CD4-positive, alpha-beta T cell treated with Interleukin-6 at 100 ng/mL for 8 hours (primary cell): ENCODE measurements around the gene COMMD9.

Experiments used
- DNase-seq: peaks from one replicate; pipeline ENCODE4 v3.0.0-alpha.2; 2020; ENCODE audit warnings: mixed read lengths, low spot score

Gene COMMD9

GRCh38 chr11:36257351-36257750 is 31.9 kb downstream of the COMMD9 start:
- no peak for DNase-seq

GRCh38 chr11:36254713-36255112 is 34.5 kb downstream of the COMMD9 start:
- DNase-seq = no peak

- DNase-seq = no peak
Measured at GRCh38 chr11:36253238-36253637, 36.0 kb downstream of the COMMD9 start.

- DNase-seq = no peak
Measured at GRCh38 chr11:36251823-36252222, 37.4 kb downstream of the COMMD9 start.

- DNase-seq = no peak
Measured at GRCh38 chr11:36249246-36249645, 40.0 kb downstream of the COMMD9 start.

- no peak for DNase-seq
Measured at GRCh38 chr11:36248436-36248835, 40.8 kb downstream of the COMMD9 start.

GRCh38 chr11:36247493-36247892 is 41.7 kb downstream of the COMMD9 start:
- DNase-seq = no peak

- no peak for DNase-seq
Measured at GRCh38 chr11:36243641-36244040, 45.6 kb downstream of the COMMD9 start.

GRCh38 chr11:36241497-36241896 is 47.7 kb downstream of the COMMD9 start:
- no peak for DNase-seq

- no peak for DNase-seq
Measured at GRCh38 chr11:36240801-36241200, 48.4 kb downstream of the COMMD9 start.

GRCh38 chr11:36240173-36240572 is 49.1 kb downstream of the COMMD9 start:
- no peak for DNase-seq

GRCh38 chr11:36239636-36240035 is 49.6 kb downstream of the COMMD9 start:
- no peak for DNase-seq

GRCh38 chr11:36238881-36239280 is 50.3 kb downstream of the COMMD9 start:
- DNase-seq = no peak

- no peak for DNase-seq
Measured at GRCh38 chr11:36238036-36238631, 51.1 kb downstream of the COMMD9 start.

- no peak for DNase-seq
Measured at GRCh38 chr11:36237391-36237790, 51.8 kb downstream of the COMMD9 start.

- no peak for DNase-seq
Measured at GRCh38 chr11:36235750-36236149, 53.5 kb downstream of the COMMD9 start.

GRCh38 chr11:36234825-36235224 is 54.4 kb downstream of the COMMD9 start:
- DNase-seq = no peak

- DNase-seq = no peak
Measured at GRCh38 chr11:36233204-36233603, 56.0 kb downstream of the COMMD9 start.

- no peak for DNase-seq
Measured at GRCh38 chr11:36230779-36231699, 58.2 kb downstream of the COMMD9 start.

GRCh38 chr11:36229091-36229705 is 60.0 kb downstream of the COMMD9 start:
- DNase-seq = no peak

- DNase-seq = no peak
Measured at GRCh38 chr11:36228689-36229088, 60.5 kb downstream of the COMMD9 start.

GRCh38 chr11:36227044-36227443 is 62.2 kb downstream of the COMMD9 start:
- no peak for DNase-seq
